IMR-90 (cell line): Measurements from ENCODE around the gene GAL3ST3.

Experiments used
- CEBPB ChIP-seq: IDR thresholded peaks from 2 replicates; pipeline ENCODE4 v1.6.1; 2012; ENCODE audit warnings: low read depth, low read length, improper control_type of control experiment
- CHD1 ChIP-seq: IDR thresholded peaks from 2 replicates; pipeline ENCODE4 v1.6.1; 2012; ENCODE audit warnings: low read depth, low read length, improper control_type of control experiment
- CTCF ChIP-seq: conservative IDR thresholded peaks from 2 replicates; pipeline ENCODE4 v1.5.1; 2012; ENCODE audit warnings: mild to moderate bottlenecking, low read depth, low read length, improper control_type of control experiment
- FOS ChIP-seq: fragments of 150-350 bp; IDR thresholded peaks from 2 replicates; pipeline ENCODE4 v1.6.1; 2016; ENCODE audit warnings: low read depth, low read length
- MAFK ChIP-seq: IDR thresholded peaks from 2 replicates; pipeline ENCODE4 v1.6.1; 2012; ENCODE audit warnings: low read depth, low read length, improper control_type of control experiment
- MAZ ChIP-seq: IDR thresholded peaks from 2 replicates; pipeline ENCODE4 v1.6.1; 2012; ENCODE audit warnings: low read depth, mild to moderate bottlenecking, low read length, improper control_type of control experiment, moderate library complexity, borderline replicate concordance
- MXI1 ChIP-seq: IDR thresholded peaks from 2 replicates; pipeline ENCODE4 v1.6.1; 2012; ENCODE audit warnings: low read depth, mild to moderate bottlenecking, low read length, moderate library complexity, borderline replicate concordance
- NFE2L2 ChIP-seq: fragments of 150-350 bp; IDR thresholded peaks from 2 replicates; pipeline ENCODE4 v1.6.1; 2016; ENCODE audit warnings: low read depth, mild to moderate bottlenecking, low read length
- POLR2A ChIP-seq: IDR thresholded peaks from 2 replicates; pipeline ENCODE4 v1.6.1; 2012; ENCODE audit warnings: mild to moderate bottlenecking, low read depth, low read length
- RAD21 ChIP-seq: IDR thresholded peaks from 2 replicates; pipeline ENCODE4 v1.6.1; 2012; ENCODE audit warnings: low read length, improper control_type of control experiment

- TF ChIP-seq CTCF: no peak
- no peak for TF ChIP-seq FOS
- no peak for TF ChIP-seq MAZ
- no peak for TF ChIP-seq MXI1
- no peak for TF ChIP-seq POLR2A
- no peak for TF ChIP-seq NFE2L2
- no peak for TF ChIP-seq RAD21
- TF ChIP-seq CEBPB: no peak
- no peak for TF ChIP-seq MAFK
- no peak for TF ChIP-seq CHD1
Observed at GRCh38 chr11:66055021-66055420, 6.1 kb upstream of the GAL3ST3 start.
